K562 (cell line): ENCODE measurements around the gene PRODH2. TPM values are rescaled to one million over a fixed set of nuclear protein-coding genes. Genes with fewer than 3 reads are reported as not detected.
A peak's percentile ranks its signal among the peaks of the same experiment; 100 is the strongest.

Experiments
- ATAC-seq: fragments of 200-7000 bp; cut with Tn5 transposase; 3 replicates; pipeline ENCODE4 v1.9.1; 2020; ENCODE audit warnings: moderate library complexity
- BruUV-seq: library from RNA; stranded (reverse); fragments of 400-500 nt; replicated peaks from 2 replicates; lab custom pipeline; 2021; lab: Mats Ljungman, UMichigan
- CTCF ChIA-PET: fragments of 300-600 bp; formaldehyde crosslinking; extraction: SDS; loops from one replicate; lab custom pipeline; 2021; ENCODE audit warnings: low intra/inter-chr PET ratio; lab: Yijun Ruan, JAX
- POLR2A ChIA-PET: fragments of 300-600, 350-650 bp; sonication (Branson Sonifier 250); formaldehyde crosslinking; extraction: SDS; loops from one replicate; lab custom pipeline; 2021; ENCODE audit warnings: antibody characterized with exemption, inconsistent platforms; lab: Yijun Ruan, JAX
- DNase-seq, 4 experiments: peaks; one replicate each; pipeline versions ENCODE4 v3.0.0 to v3.0.0-alpha.2; 2011 to 2018; ENCODE audit warnings: low spot score in 3 of 4, mixed read lengths in 3 of 4; ENCODE audit errors: extremely low read depth in 1 of 4
- FAIRE-seq: peaks from 2 replicates; lab custom pipeline; 2011; peaks lifted over from hg19 to GRCh38; lab: Jason Lieb, UNC
- H2AFZ ChIP-seq: 2 replicates; pipeline ENCODE4 v1.6.0; 2011; ENCODE audit warnings: low read depth, low read length, control low read depth, inconsistent platforms
- H3K27ac ChIP-seq: fragments of 200-600 bp; 3 replicates; pipeline ENCODE4 v1.8.0; 2011; ENCODE audit warnings: low read depth, mild to moderate bottlenecking, control low read depth, inconsistent platforms, low read length, moderate library complexity, mixed read lengths; ENCODE audit errors: extremely low read depth
- H3K27me3 ChIP-seq, 2 experiments: fragments of 300-600 bp in 1 of 2; 2 replicates in 1 of 2; 3 replicates in 1 of 2; pipeline versions ENCODE4 v1.6.0 to v1.8.0; 2011; ENCODE audit warnings: inconsistent platforms in 2 of 2, low read length in 2 of 2, mild to moderate bottlenecking in 1 of 2, mixed read lengths in 1 of 2, moderate library complexity in 1 of 2; ENCODE audit not compliant: control insufficient read depth in 2 of 2, insufficient read depth in 2 of 2
- H3K36me3 ChIP-seq: fragments of 300-600 bp; 3 replicates; pipeline ENCODE4 v1.8.0; 2011; ENCODE audit warnings: mild to moderate bottlenecking, low read length, inconsistent platforms; ENCODE audit not compliant: control insufficient read depth, insufficient read depth
- H3K4me1 ChIP-seq, 2 experiments: fragments of 200-600 bp in 1 of 2; replicated peaks in 1 of 2; 2 replicates in 1 of 2; 3 replicates in 1 of 2; pipeline versions ENCODE4 v1.5.1 to v1.8.0; 2011; ENCODE audit warnings: inconsistent platforms in 2 of 2, low read length in 2 of 2, mild to moderate bottlenecking in 1 of 2, mixed read lengths in 1 of 2, moderate library complexity in 1 of 2; ENCODE audit not compliant: control insufficient read depth in 2 of 2, insufficient read depth in 2 of 2
- H3K4me2 ChIP-seq: 2 replicates; pipeline ENCODE4 v1.6.1; 2011; ENCODE audit warnings: low read length, control low read depth, inconsistent platforms, mixed read lengths; ENCODE audit not compliant: insufficient read depth
- H3K4me3 ChIP-seq: fragments of 200-600 bp; sonication (generic), shearing (Covaris generic); 2 replicates; pipeline ENCODE4 v1.5.1; 2016; ENCODE audit warnings: control low read depth, inconsistent platforms
- H3K79me2 ChIP-seq: fragments of 200-600 bp; 3 replicates; pipeline ENCODE4 v1.8.0; 2011; ENCODE audit warnings: low read length, inconsistent platforms; ENCODE audit not compliant: control insufficient read depth, insufficient read depth
- H3K9ac ChIP-seq, 2 experiments: 2 replicates each; pipeline versions ENCODE4 v1.6.0 to v1.6.1; 2011; ENCODE audit warnings: low read depth in 2 of 2, low read length in 2 of 2, control low read depth in 1 of 2, inconsistent platforms in 1 of 2, mild to moderate bottlenecking in 1 of 2, mixed read lengths in 1 of 2; ENCODE audit not compliant: insufficient read depth in 1 of 2
- H3K9me1 ChIP-seq: one replicate; pipeline ENCODE4 v1.6.0; 2011; ENCODE audit warnings: inconsistent platforms, mild to moderate bottlenecking, low read length, moderate library complexity; ENCODE audit not compliant: control insufficient read depth, insufficient read depth
- H3K9me3 ChIP-seq: replicated peaks from 2 replicates; pipeline ENCODE4 v1.5.1; 2011; ENCODE audit warnings: low read depth, low read length, inconsistent platforms; ENCODE audit not compliant: control insufficient read depth, insufficient read depth
- H4K20me1 ChIP-seq: replicated peaks from 2 replicates; pipeline ENCODE4 v1.6.1; 2011; ENCODE audit warnings: low read length, inconsistent platforms, mixed read lengths; ENCODE audit not compliant: control insufficient read depth, insufficient read depth
- CBX8 ChIP-seq: fragments of 200-600 bp; sonication (generic); IDR thresholded peaks from 2 replicates; pipeline ENCODE4 v1.6.1; 2012; ENCODE audit warnings: borderline replicate concordance, mixed run types, low read depth, mild to moderate bottlenecking, moderate library complexity, mixed read lengths, low read length, control low read depth, inconsistent platforms; ENCODE audit not compliant: poor library complexity, severe bottlenecking; ENCODE audit errors: extremely low read depth
- CREM ChIP-seq: IDR thresholded peaks from 2 replicates; pipeline ENCODE4 v1.6.1; 2014; ENCODE audit warnings: antibody characterized with exemption, low read depth
- ELK3 ChIP-seq: fragments of 450-650 bp; formaldehyde crosslinking; IDR thresholded peaks from 2 replicates; pipeline ENCODE4 v1.4.0; 2020; ENCODE audit warnings: mild to moderate bottlenecking
- FUS ChIP-seq: fragments of 200-400 bp; formaldehyde crosslinking; optimal IDR thresholded peaks from 2 replicates; pipeline ENCODE3; 2017; ENCODE audit warnings: low read depth, low read length
- MAFF ChIP-seq: IDR thresholded peaks from 2 replicates; pipeline ENCODE4 v1.6.1; 2012; ENCODE audit warnings: low read length, improper control_type of control experiment
- MAFK ChIP-seq: IDR thresholded peaks from 2 replicates; pipeline ENCODE4 v1.6.1; 2011; ENCODE audit warnings: low read length, improper control_type of control experiment
- MCM5 ChIP-seq: fragments of 450-650 bp; IDR thresholded peaks from 2 replicates; pipeline ENCODE4 v1.6.1; 2016; ENCODE audit warnings: low read depth
- PKNOX1 ChIP-seq: fragments of 450-650 bp; IDR thresholded peaks from 2 replicates; pipeline ENCODE4 v1.6.1; 2016
- PRMT5 ChIP-seq: sonication (generic); formaldehyde crosslinking; IDR thresholded peaks from 2 replicates; pipeline ENCODE4 v1.5.0; 2020; ENCODE audit warnings: missing genetic modification reagents
- PTRF ChIP-seq: fragments of 450-650 bp; IDR thresholded peaks from 2 replicates; pipeline ENCODE4 v1.6.1; 2016; ENCODE audit warnings: mild to moderate bottlenecking, missing genetic modification characterization, missing compliant biosample characterization
- RFX5 ChIP-seq: IDR thresholded peaks from 2 replicates; pipeline ENCODE4 v1.6.1; 2011; ENCODE audit warnings: low read depth, mild to moderate bottlenecking, improper control_type of control experiment, low read length
- SRSF1 ChIP-seq: fragments of 200-400 bp; formaldehyde crosslinking; IDR thresholded peaks from 2 replicates; pipeline ENCODE4 v1.6.1; 2017; ENCODE audit warnings: mild to moderate bottlenecking, low read depth, low read length, moderate library complexity
- TBL1XR1 ChIP-seq, 2 experiments: IDR thresholded peaks; 2 replicates each; pipeline ENCODE4 v1.6.1; 2012; ENCODE audit warnings: improper control_type of control experiment in 2 of 2, low read length in 2 of 2, mild to moderate bottlenecking in 1 of 2
- TCFL5 ChIP-seq: fragments of 250-450 bp; sonication (Bioruptor Pico); conservative IDR thresholded peaks from 2 replicates; pipeline ENCODE4 v1.6.1; 2021; ENCODE audit warnings: mild to moderate bottlenecking, moderate library complexity, matching md5 sums
- TGIF2 ChIP-seq: sonication (generic); formaldehyde crosslinking; IDR thresholded peaks from 2 replicates; pipeline ENCODE4 v1.8.1; 2022; ENCODE audit warnings: mild to moderate bottlenecking, missing genetic modification reagents, moderate library complexity
- ZNF197 ChIP-seq: fragments of 200-800 bp; sonication (Bioruptor generic); IDR thresholded peaks from 2 replicates; pipeline ENCODE4 v1.6.1; 2016; ENCODE audit warnings: low read depth, missing genetic modification characterization, missing compliant biosample characterization
- ZNF23 ChIP-seq: fragments of 250-450 bp; sonication (Bioruptor Pico); IDR thresholded peaks from 2 replicates; pipeline ENCODE4 v1.4.0; 2020; ENCODE audit warnings: mild to moderate bottlenecking
- ZNF507 ChIP-seq: conservative IDR thresholded peaks from 2 replicates; pipeline ENCODE4 v1.6.1; 2017; ENCODE audit warnings: missing genetic modification characterization, missing compliant biosample characterization
- ZNF586 ChIP-seq: fragments of 450-650 bp; formaldehyde crosslinking; conservative IDR thresholded peaks from 2 replicates; pipeline ENCODE4 v1.4.0; 2020; ENCODE audit warnings: mild to moderate bottlenecking, moderate library complexity
- ZNF644 ChIP-seq: fragments of 200-800 bp; sonication (Bioruptor generic); IDR thresholded peaks from 2 replicates; pipeline ENCODE4 v1.6.1; 2016; ENCODE audit warnings: low read depth, missing genetic modification characterization, missing compliant biosample characterization
- ZNF766 ChIP-seq: fragments of 200-800 bp; sonication (Bioruptor generic); conservative IDR thresholded peaks from 2 replicates; pipeline ENCODE4 v1.6.1; 2016; ENCODE audit warnings: missing genetic modification characterization, missing compliant biosample characterization
- WGBS: fragments of 100-300 bp; shearing (Covaris generic); methylation state at CpG from one replicate; pipeline ENCODE4 v1.1.6; 2016; ENCODE audit warnings: low coverage, mixed read lengths; ENCODE audit not compliant: insufficient coverage; ENCODE audit errors: missing lambda C conversion rate; 5-methylcytosine and 5-hydroxymethylcytosine counted together
- in situ Hi-C: fragments of 300-500 bp; cut with MboI; formaldehyde crosslinking; loops from 4 replicates; pipeline ENCODE4 v1.15.0; 2018; ENCODE audit warnings: inconsistent platforms, mixed read lengths
- intact Hi-C: fragments of 100-400 bp; cut with micrococcal nuclease; formaldehyde crosslinking; loops from 2 replicates; pipeline ENCODE4 v1.14.2; 2022
- polyA plus RNA-seq, 8 experiments: library from polyadenylated mRNA; depleted of rRNA in 4 of 8; stranded (reverse) in 5 of 8; unstranded in 3 of 8; fragments of >200 nt; fragmentation: Nextera tagmentation in 2 of 8; fragmentation: Illumina TruSeq in 1 of 8; extraction: Ambion mirVana in 2 of 8; extraction: Trizol in 1 of 8; gene quantifications; 2 replicates each; pipeline versions ENCODE4 v1.2.1 to v1.2.3, GENCODE V29; 2011 to 2014; ENCODE audit warnings: inconsistent platforms in 1 of 8, missing spikeins in 1 of 8
- total RNA-seq, 7 experiments: library from RNA; depleted of rRNA in 6 of 7; stranded (reverse); fragments of >200 nt in 6 of 7; fragmentation: Illumina TruSeq in 2 of 7; extraction: Trizol in 2 of 7; gene quantifications; 2 replicates each; pipeline versions ENCODE4 v1.2.1 to v1.2.3, GENCODE V29; 2011 to 2021; ENCODE audit warnings: low replicate concordance in 1 of 7

Gene PRODH2
- total and polyA plus RNA-seq, 9 of the 15 experiments (the other 6 are each of a cell fraction or from before 2014, with no cell fraction given), result not detected

DNA sequence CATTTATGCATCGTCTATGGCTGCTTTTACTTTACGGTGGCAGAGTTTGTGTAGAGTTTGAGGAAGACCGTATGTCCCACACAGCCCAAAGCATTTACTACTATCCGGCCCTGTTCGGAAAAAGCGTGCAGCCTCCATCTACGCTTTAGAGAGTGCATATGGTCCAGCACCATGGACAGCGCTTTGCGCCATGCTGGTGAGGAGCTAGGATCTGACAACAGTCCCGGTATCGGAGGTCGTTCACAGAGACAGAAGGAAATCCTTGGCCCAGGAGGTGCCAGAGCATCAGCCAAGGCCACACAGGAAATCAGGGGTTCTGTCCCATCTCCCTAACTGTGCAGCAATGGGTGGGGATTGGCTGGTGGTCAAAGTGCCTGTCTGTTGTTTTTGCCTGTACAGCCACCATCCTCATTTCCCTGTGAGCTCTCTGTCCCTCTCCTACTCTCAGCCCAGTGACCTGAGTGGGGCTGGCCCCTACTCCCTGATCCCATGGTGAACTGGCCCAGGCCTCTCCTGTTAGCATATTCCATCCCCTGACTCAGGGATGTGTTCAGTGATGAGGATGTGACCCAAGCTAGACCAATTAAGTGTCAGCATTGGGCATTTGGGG lies 16.2 kb upstream of the PRODH2 start (continued):
- TF ChIP-seq ZNF23 (CRISPR knock-in tag) (no peak), FUS (no peak), ZNF197 (CRISPR knock-in tag) (no peak), PRMT5 (peak; percentile 95), ELK3 (CRISPR knock-in tag) (no peak)

- H3K9ac ChIP-seq, result no peak overlapping the region
- no peaks in the 10 kb centered on the region for H3K9me1 ChIP-seq
- WGBS, result 7% methylated on average over 5 of the region's 5 CpGs
- peaks cover 5 to 6% of the 10 kb centered on the region in 2 experiments; a peak in 3 of 5 replicates for H3K27me3 ChIP-seq
- BruUV-seq, result no TSS peak
- POLR2A ChIA-PET, result no interaction called here
- H3K79me2 ChIP-seq, result no peaks in the 10 kb centered on the region
- CTCF ChIA-PET, result no interaction called here
- FAIRE-seq (no peak), ATAC-seq (no peak), DNase-seq (no peak)
- no peaks in the 10 kb centered on the region for H3K36me3 ChIP-seq
- H2AFZ ChIP-seq, result no peak overlapping the region
- H3K4me1 ChIP-seq, result peaks cover 0 to 5% of the 10 kb centered on the region in 2 experiments; a peak in 2 of 5 replicates
- intact Hi-C loops (loop anchor here (10.0 kb wide), 1 partner anchor 111 kb away; the partner anchor contains the start of gene LRFN3), in situ Hi-C loops (no loop called here)
- no peak overlapping the region for H3K27ac ChIP-seq
- H4K20me1 ChIP-seq, result peaks cover 4% of the 10 kb centered on the region; the same call in 1 of the 2 replicates
- no peaks in the 10 kb centered on the region for H3K9me3 ChIP-seq
- no peak overlapping the region for H3K4me3 ChIP-seq
- H3K4me2 ChIP-seq, result no peak overlapping the region
- TF ChIP-seq RFX5, result no peak
- no peak for TF ChIP-seq ZNF766 (CRISPR knock-in tag)
- TF ChIP-seq TCFL5 (CRISPR knock-in tag), result no peak
- TF ChIP-seq PTRF (tag), result no peak
- TF ChIP-seq ZNF507 (tag), result no peak
- no peak for TF ChIP-seq TGIF2 (CRISPR knock-in tag)
- TF ChIP-seq ZNF644 (tag), result no peak
- no peak for TF ChIP-seq TBL1XR1 (IDR thresholded peaks at IDR 0.05; ENCODE audit: low read length in 2 of 2)
- no peak for TF ChIP-seq CBX8
- no peak for TF ChIP-seq ZNF586 (CRISPR knock-in tag)
- TF ChIP-seq MAFK, result no peak
- no peak for TF ChIP-seq SRSF1
- TF ChIP-seq MAFF, result no peak
- no peak for TF ChIP-seq CREM
- TF ChIP-seq PKNOX1, result no peak
- no peak for TF ChIP-seq MCM5
Measured at GRCh38 chr19:35824150-35824549, 11.5 kb upstream of the PRODH2 start.
